Adrenal gland (tissue), 5 donors: ENCODE data around the gene NAPG.

Experiments
- POLR2A ChIP-seq, 2 donors: fragments of 450-650 bp; IDR thresholded peaks; one replicate each; pipeline ENCODE4 v1.6.1; 2017; ENCODE audit warnings: antibody characterized with exemption in 2 of 2, mild to moderate bottlenecking in 2 of 2, moderate library complexity in 1 of 2
- TF ChIP-seq, protein P1 (sequence below), 6 experiments: fragments of 450-650 bp in 4 of 6; fragments of 200-600 bp in 2 of 6; sonication (generic) in 1 of 6; IDR thresholded peaks; 1 replicate in 5 of 6; 2 replicates in 1 of 6; pipeline versions ENCODE4 v1.5.1 to v1.8.0; 2016 to 2021; ENCODE audit warnings: antibody characterized with exemption in 6 of 6, mild to moderate bottlenecking in 2 of 6, moderate library complexity in 1 of 6
- donor health status: DM: no; HTN: no; CAD: no.

DNA sequence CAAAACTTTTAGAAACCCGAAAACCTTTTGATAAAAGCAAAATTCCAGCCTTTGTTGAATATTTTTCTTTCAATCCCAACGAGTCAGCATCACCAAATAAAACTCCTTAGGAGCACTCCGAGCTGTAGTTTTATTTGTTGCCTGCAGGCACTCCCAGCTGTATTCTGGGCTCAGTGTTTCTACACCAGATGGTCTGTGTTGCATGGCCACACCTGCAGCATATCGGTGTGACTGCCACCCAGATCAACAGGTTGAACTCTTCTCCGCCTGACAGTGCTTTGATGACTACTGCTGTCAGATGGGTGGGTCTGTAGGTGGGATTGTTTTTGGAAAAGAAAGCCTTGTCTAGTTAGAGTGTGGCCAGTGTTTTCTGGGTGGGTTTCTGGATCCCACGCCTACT is 38.7 kb upstream of the NAPG start:
- TF ChIP-seq, protein P1, sequence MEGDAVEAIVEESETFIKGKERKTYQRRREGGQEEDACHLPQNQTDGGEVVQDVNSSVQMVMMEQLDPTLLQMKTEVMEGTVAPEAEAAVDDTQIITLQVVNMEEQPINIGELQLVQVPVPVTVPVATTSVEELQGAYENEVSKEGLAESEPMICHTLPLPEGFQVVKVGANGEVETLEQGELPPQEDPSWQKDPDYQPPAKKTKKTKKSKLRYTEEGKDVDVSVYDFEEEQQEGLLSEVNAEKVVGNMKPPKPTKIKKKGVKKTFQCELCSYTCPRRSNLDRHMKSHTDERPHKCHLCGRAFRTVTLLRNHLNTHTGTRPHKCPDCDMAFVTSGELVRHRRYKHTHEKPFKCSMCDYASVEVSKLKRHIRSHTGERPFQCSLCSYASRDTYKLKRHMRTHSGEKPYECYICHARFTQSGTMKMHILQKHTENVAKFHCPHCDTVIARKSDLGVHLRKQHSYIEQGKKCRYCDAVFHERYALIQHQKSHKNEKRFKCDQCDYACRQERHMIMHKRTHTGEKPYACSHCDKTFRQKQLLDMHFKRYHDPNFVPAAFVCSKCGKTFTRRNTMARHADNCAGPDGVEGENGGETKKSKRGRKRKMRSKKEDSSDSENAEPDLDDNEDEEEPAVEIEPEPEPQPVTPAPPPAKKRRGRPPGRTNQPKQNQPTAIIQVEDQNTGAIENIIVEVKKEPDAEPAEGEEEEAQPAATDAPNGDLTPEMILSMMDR (IDR thresholded peaks at IDR 0.05), result no peak
- TF ChIP-seq POLR2A (IDR thresholded peaks at IDR 0.05), result no peak
